PC-9 (cell line): Measurements from ENCODE around the gene CFAP68. TPM values are rescaled to one million over a fixed set of nuclear protein-coding genes. Genes with fewer than 3 reads are reported as not detected.
A peak's percentile ranks its signal among the peaks of the same experiment; 100 is the strongest.

Source experiments
- Bru-seq: library from RNA; stranded (reverse); fragments of 400-500 nt; gene quantifications from one replicate; lab custom pipeline; 2021; lab: Mats Ljungman, UMichigan
- BruChase-seq, 2 experiments: library from RNA; stranded (reverse); fragments of 400-500 nt; gene quantifications; one replicate each; lab custom pipeline; 2021; lab: Mats Ljungman, UMichigan
- BruUV-seq: library from RNA; stranded (reverse); fragments of 400-500 nt; replicated peaks from 2 replicates; lab custom pipeline; 2021; lab: Mats Ljungman, UMichigan
- CTCF ChIA-PET: fragments of 300-600 bp; sonication (Branson Sonifier 250); formaldehyde crosslinking; loops from one replicate; lab custom pipeline; 2022; ENCODE audit warnings: antibody characterized with exemption; lab: Charles Lee
- POLR2A ChIA-PET: fragments of 300-600 bp; sonication (Branson Sonifier 250); formaldehyde crosslinking; loops from one replicate; lab custom pipeline; 2022; ENCODE audit warnings: antibody characterized with exemption; ENCODE audit not compliant: unreplicated experiment; lab: Charles Lee
- DNase-seq, 2 experiments: peaks; one replicate each; pipeline versions ENCODE4 v3.0.0 to v3.0.0-alpha.2; 2015 to 2022; ENCODE audit warnings: mixed read lengths in 1 of 2
- H2AFZ ChIP-seq: fragments of 200-600 bp; sonication (generic); 2 replicates; pipeline ENCODE4 v1.8.1; 2017; ENCODE audit warnings: antibody characterized with exemption
- H3F3A ChIP-seq: fragments of 200-600 bp; sonication (generic); 2 replicates; pipeline ENCODE4 v1.8.1; 2017; ENCODE audit warnings: antibody characterized with exemption, mild to moderate bottlenecking, low read depth; ENCODE audit not compliant: insufficient read depth
- H3K27ac ChIP-seq: fragments of 200-600 bp; sonication (generic); 2 replicates; pipeline ENCODE4 v1.6.1; 2016; ENCODE audit warnings: mixed run types
- H3K27me3 ChIP-seq: fragments of 200-600 bp; sonication (generic); 2 replicates; pipeline ENCODE4 v1.6.1; 2016; ENCODE audit warnings: low read depth, mixed run types; ENCODE audit not compliant: insufficient read depth
- H3K36me3 ChIP-seq: fragments of 200-600 bp; sonication (generic); 2 replicates; pipeline ENCODE4 v1.6.1; 2016; ENCODE audit warnings: low read depth, mixed run types
- H3K4me1 ChIP-seq: fragments of 200-600 bp; sonication (generic); replicated peaks from 2 replicates; pipeline ENCODE4 v1.6.1; 2016; ENCODE audit warnings: mixed run types; ENCODE audit not compliant: insufficient read depth
- H3K4me2 ChIP-seq: fragments of 200-600 bp; sonication (generic); 2 replicates; pipeline ENCODE4 v1.6.1; 2017; ENCODE audit warnings: mixed run types
- H3K4me3 ChIP-seq: fragments of 200-600 bp; sonication (generic); 2 replicates; pipeline ENCODE4 v1.6.1; 2016; ENCODE audit warnings: mixed run types
- H3K79me2 ChIP-seq: fragments of 200-600 bp; sonication (generic); 2 replicates; pipeline ENCODE4 v1.6.1; 2017; ENCODE audit warnings: low read depth, mixed run types
- H3K9me2 ChIP-seq: fragments of 200-600 bp; sonication (generic); 2 replicates; pipeline ENCODE4 v1.8.1; 2017; ENCODE audit warnings: mild to moderate bottlenecking; ENCODE audit not compliant: insufficient read depth
- H3K9me3 ChIP-seq: fragments of 200-600 bp; sonication (generic); 2 replicates; pipeline ENCODE4 v1.8.1; 2016; ENCODE audit warnings: low read depth; ENCODE audit not compliant: insufficient read depth
- H4K20me1 ChIP-seq: fragments of 200-600 bp; sonication (generic); 2 replicates; pipeline ENCODE4 v1.8.1; 2017; ENCODE audit not compliant: insufficient read depth
- CTCF ChIP-seq: fragments of 200-600 bp; sonication (generic); conservative IDR thresholded peaks from 2 replicates; pipeline ENCODE4 v1.6.1; 2017; ENCODE audit warnings: mixed run types, antibody characterized with exemption, mild to moderate bottlenecking, moderate library complexity
- EZH2 ChIP-seq: fragments of 200-600 bp; sonication (generic); IDR thresholded peaks from 2 replicates; pipeline ENCODE4 v1.8.0; 2017; ENCODE audit warnings: antibody characterized with exemption, low read depth
- intact Hi-C: fragments of 100-400 bp; cut with micrococcal nuclease; formaldehyde crosslinking; loops from one replicate; pipeline ENCODE4 v1.10.0; 2022; ENCODE audit not compliant: unreplicated experiment
- long read RNA-seq: library from polyadenylated mRNA; stranded (forward); transcript quantifications from one replicate; pipeline ENCODE4 v2.0.0, GENCODE V29; 2022
- total RNA-seq: library from RNA; stranded (reverse); gene quantifications from 2 replicates; pipeline ENCODE4 v1.2.3, GENCODE V29; 2021

CFAP68 gene, protein sequence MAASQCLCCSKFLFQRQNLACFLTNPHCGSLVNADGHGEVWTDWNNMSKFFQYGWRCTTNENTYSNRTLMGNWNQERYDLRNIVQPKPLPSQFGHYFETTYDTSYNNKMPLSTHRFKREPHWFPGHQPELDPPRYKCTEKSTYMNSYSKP
- 27.4 and 46.8 TPM in 2 replicates for total RNA-seq
- percentile 64 among the genes with signal in this experiment for Bru-seq, nascent RNA
- percentile 58 among the genes with signal in this experiment for BruChase-seq, experiment 1, labeled RNA remaining after a 2-hour chase
- BruChase-seq, experiment 2, labeled RNA remaining after a 6-hour chase = percentile 70 among the genes with signal in this experiment
- long read RNA-seq, transcript C11orf1-202 (4 exons, 534 nt) = minor isoform, 5 of 37 reads
- long read RNA-seq, transcript C11orf1-201 (4 exons, 2,885 nt) = major isoform, 28 of 37 reads
- long read RNA-seq, partial matches to known transcripts = 0 of 37 reads
- long read RNA-seq, other reads (novel, unspliced or antisense) = 0 of 37 reads

- ChIA-PET POLR2A (interaction anchor here (0.6 kb wide), 1 partner anchor 188 kb away, joined by 3 read pairs; no protein-coding TSS in a partner anchor), CTCF (no interaction called here)
- peaks cover 15% of the 10 kb centered on the region for H3K79me2 ChIP-seq
- H3K27ac ChIP-seq = peak within 1 kb of the TSS; percentile 88
- peaks cover 10% of the 10 kb centered on the region for H3K4me1 ChIP-seq
- peak within 1 kb of the TSS; percentile 80 for H3K4me2 ChIP-seq
- no peaks in the 10 kb centered on the region for H4K20me1 ChIP-seq
- H3K27me3 ChIP-seq = no peaks in the 10 kb centered on the region
- peak; percentile 96 for DNase-seq
- no peaks in the 10 kb centered on the region for H3K9me2 ChIP-seq
- no TSS peak for BruUV-seq
- peaks cover 19% of the 10 kb centered on the region for H3F3A ChIP-seq
- intact Hi-C loops = loop anchor here (1.0 to 10.0 kb wide), 8 partner anchors 32 to 401 kb away; partner anchors contain the start of genes C11orf52, IL18, SDHD and TEX12
- TF ChIP-seq EZH2 = no peak
- TF ChIP-seq CTCF = peak; percentile 97
- H3K36me3 ChIP-seq = no peaks in the 10 kb centered on the region
- no peaks in the 10 kb centered on the region for H3K9me3 ChIP-seq
- H3K4me3 ChIP-seq = peak within 1 kb of the TSS; percentile 65
- peak within 1 kb of the TSS; percentile 91 for H2AFZ ChIP-seq
Measured at GRCh38 chr11:111878849-111879636, at the start of gene CFAP68, which contains the start of gene FDXACB1. TSS of gene CFAP68 (plus strand) at chr11:111879541. CDS start at chr11:111879561, 20 bp downstream. TSS of gene FDXACB1 (minus strand) at chr11:111879165. CDS start at chr11:111879132, 33 bp downstream.

GRCh38 chr11:111833524-111833923, 45.8 kb upstream of the CFAP68 start:
- Histone ChIP-seq H3K4me1 (peaks cover 13% of the 10 kb centered on the region), H3K4me2 (no peak overlapping the region), H3K36me3 (peaks cover 29% of the 10 kb centered on the region), H3K79me2 (no peaks in the 10 kb centered on the region), H3K9me2 (no peaks in the 10 kb centered on the region), H3F3A (no peaks in the 10 kb centered on the region), H3K27ac (no peak overlapping the region), H3K4me3 (no peak overlapping the region), H2AFZ (no peak overlapping the region), H3K9me3 (no peaks in the 10 kb centered on the region), H3K27me3 (no peaks in the 10 kb centered on the region), H4K20me1 (no peaks in the 10 kb centered on the region)
- intact Hi-C loops = no loop called here
- TF ChIP-seq EZH2 = no peak
- TF ChIP-seq CTCF = no peak
- POLR2A ChIA-PET = no interaction called here
- CTCF ChIA-PET = no interaction called here
- no TSS peak for BruUV-seq
- no peak for DNase-seq
